ENCODE measurements around the gene RFX2.

DNA sequence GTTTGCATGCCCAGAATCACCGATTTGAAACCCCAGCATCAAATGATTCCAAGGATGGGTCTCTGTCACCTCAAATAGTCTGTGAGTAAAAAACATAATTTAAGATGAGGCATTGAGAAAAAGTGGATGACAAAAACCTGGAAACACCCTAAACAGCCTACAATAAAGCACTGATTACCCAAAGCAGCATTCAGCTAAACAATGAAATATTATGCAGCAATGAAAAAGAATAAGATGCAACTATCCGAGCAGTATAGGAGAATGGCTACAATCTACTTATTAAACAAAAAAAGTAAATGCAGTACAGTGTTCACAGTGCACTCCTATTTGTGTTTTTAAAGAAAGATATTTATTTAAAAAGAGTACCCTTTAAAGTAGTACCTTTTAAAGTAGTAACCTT is 7.7 kb upstream of the RFX2 start:
- no peak for TF ChIP-seq EZH2 (IDR thresholded peaks at IDR 0.05; ENCODE audit: insufficient read depth, low read length)
- TF ChIP-seq, protein P1, sequence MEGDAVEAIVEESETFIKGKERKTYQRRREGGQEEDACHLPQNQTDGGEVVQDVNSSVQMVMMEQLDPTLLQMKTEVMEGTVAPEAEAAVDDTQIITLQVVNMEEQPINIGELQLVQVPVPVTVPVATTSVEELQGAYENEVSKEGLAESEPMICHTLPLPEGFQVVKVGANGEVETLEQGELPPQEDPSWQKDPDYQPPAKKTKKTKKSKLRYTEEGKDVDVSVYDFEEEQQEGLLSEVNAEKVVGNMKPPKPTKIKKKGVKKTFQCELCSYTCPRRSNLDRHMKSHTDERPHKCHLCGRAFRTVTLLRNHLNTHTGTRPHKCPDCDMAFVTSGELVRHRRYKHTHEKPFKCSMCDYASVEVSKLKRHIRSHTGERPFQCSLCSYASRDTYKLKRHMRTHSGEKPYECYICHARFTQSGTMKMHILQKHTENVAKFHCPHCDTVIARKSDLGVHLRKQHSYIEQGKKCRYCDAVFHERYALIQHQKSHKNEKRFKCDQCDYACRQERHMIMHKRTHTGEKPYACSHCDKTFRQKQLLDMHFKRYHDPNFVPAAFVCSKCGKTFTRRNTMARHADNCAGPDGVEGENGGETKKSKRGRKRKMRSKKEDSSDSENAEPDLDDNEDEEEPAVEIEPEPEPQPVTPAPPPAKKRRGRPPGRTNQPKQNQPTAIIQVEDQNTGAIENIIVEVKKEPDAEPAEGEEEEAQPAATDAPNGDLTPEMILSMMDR (IDR thresholded peaks at IDR 0.05; ENCODE audit: insufficient read depth, low read depth, low read length), result no peak
